CD4-positive, alpha-beta T cell treated with Interleukin-1 beta for 1 hour (primary cell): ENCODE measurements around the gene SCP2D1.
A peak's percentile ranks its signal among the peaks of the same experiment; 100 is the strongest.
"Not testable (repeated sequence)": the region's sequence is repeated elsewhere in the genome, so short reads cannot be mapped to it uniquely, and the experiment has no call there.

Experiments used
- DNase-seq, 2 donors: peaks; one replicate each; pipeline ENCODE4 v3.0.0-alpha.2; 2020 to 2022

Gene SCP2D1

DNA sequence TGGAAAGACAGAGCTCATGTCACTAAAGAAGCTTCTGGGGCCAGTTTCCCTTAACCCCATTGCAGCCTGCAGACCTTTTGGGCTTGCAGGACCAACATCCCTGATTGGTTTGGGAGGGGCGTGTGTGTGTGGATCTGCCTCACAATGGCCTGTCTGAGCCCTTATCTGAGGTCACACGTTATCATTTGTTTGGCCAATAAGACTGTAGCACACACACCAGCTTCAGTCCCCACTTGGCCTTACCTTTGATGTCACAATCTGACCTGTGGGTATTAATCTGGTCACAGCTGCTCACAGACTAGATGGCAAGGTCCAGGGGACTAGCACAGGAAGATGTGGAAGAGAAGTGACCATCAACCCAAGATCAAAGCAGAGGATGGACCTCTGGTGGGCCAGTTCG lies at the start of gene SCP2D1:
Gene SCP2D1, plus strand, starts transcription at position 301 of the 400 bp plus-strand sequence. Its CDS starts 33 bp downstream, at position 334.
- DNase-seq, result no peak

DNA sequence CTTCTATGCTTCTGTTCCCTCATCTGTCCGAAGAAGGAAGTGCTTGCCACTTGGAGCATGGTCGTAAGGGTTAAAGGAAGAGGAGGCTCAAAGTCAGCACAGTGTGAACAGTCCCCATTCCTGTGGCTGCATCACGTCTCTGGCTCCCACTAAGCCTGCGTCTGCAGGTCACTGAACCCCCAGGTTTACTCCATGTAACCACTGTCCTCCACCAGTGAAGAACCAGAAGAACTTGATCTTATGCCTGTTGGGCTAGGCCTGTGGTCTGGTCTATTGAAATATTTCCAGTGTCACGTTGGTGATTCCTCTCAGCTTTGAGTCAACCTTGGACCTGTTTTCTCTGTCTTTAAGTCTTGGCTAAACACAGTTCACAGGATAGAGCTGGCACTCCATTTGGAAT lies 45.9 kb upstream of the SCP2D1 start:
- no peak for DNase-seq

DNA sequence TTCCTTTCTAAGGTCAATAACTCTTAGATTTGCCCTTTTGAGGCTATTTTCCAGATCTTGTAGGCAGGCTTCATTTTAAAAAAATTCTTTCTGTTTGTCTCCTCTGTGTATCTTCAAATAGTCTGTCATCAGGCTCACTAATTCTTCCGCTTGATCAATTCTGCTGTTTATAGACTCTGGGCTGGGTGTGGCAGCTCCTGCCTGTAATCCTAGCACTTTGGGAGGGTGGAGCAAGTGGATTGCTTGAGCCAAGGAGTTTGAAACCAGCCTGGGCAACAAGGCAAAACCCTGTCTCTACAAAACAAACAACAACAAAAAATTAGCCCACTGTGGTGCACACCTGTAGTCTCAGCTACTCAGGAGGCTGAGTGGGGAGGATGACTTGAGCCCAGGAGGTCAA lies 40.0 kb upstream of the SCP2D1 start:
- DNase-seq, result no peak

DNA sequence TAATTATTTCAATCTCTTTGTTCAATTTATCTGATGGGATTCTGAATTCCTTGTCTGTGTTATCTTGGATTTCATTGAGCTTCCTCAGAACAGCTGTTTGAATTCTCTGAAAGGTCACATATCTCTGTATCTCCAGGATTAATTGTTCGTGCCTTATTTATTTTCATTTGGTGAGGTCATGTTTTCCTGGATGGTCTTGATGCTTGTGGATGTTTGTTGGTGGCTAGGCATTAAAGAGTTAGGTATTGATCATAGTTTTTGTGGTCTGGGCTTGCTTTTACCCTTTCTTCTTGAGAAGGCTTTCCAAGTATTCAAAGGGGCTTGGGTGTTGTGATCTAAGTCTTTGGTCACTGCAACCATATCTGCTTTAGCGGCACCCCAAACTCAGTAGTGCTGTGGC lies 39.4 kb upstream of the SCP2D1 start:
- DNase-seq, result no peak

DNA sequence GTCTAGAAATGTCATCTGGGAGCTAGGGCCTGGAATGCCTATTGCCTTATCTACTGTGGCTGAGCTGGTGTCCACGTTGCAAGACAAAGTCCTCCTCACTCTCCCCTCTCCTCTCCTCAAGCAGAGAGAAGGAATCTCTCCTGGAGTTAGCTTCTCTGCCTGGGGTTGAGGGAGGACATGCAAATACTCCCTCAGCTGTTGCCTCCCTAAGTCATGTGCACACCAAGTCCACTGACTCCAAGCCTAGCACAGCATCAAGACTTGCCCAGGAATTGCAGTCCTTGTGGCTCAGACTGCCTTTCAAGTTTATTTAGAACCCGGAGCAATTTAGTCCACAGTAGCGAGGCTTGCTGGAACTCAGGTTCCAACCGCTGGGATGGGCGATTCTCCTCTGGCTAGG lies 38.0 kb upstream of the SCP2D1 start:
- DNase-seq, result no peak

DNA sequence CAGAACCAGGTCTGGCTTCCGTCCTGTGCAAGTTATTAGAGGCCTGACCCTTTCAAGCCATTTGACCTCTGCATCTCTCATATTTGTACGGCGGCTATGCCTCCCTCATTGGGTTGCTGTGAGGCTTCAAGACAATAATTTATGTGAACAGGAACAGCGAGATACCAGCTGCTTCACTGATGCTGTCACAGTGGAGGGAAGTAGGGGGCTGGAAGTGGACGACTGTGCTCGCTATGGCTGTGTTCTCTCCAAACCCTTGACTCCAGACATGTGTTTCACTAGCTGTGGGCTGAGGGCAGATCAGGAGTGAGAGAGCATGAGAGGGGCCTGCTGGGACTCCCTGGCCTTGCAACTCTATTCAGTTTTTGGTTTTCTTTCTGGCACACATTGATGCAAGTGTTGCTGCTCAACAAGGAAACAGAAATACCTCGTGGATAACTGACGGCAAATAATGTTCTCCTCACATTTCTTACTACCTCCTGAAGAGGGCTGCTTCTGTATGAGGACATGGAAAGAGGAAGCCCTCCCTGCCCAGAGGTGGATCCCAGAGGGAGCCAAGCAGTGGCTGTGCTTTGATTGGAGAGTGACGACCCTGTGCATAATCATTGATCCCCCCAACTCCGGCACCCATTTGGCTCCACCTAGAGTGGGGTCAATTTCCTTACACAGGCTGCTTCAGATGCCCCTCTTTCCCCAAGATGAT lies 34.7 kb upstream of the SCP2D1 start:
- no peak for DNase-seq

DNA sequence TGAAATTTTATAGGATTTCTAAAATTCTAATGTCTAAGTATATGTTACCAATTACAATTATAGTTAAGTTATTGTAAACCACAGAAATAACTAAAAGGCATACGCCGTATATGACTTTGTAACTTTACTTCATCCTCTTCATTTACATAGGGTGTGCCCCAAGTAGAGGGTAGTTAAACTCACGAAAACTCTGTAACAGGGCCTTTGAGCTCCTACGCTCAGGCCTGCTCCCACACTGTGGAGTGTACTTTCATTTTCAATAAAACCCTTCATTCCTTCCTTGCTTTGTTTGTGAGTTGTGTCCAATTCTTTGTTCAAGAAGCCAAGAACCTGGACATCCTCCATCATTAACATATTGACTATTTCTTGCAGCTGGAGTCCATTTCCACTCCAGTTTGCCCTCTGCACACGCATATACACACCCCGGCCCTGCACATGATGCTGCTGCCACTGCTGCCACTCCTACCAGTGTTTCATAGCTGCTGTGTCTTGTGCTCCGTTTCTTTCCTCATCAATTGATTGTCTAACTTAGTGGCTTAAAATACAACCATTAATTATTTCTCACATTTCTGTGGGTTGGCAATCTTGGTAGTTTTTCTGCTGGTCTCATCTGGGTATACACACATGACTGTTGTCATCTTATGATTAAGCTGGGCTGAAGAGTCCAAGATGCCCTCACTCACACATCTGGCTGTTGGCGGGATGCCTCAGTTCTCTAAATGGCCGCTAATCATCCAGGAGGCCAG lies 33.0 kb upstream of the SCP2D1 start:
- DNase-seq, result no peak

DNA sequence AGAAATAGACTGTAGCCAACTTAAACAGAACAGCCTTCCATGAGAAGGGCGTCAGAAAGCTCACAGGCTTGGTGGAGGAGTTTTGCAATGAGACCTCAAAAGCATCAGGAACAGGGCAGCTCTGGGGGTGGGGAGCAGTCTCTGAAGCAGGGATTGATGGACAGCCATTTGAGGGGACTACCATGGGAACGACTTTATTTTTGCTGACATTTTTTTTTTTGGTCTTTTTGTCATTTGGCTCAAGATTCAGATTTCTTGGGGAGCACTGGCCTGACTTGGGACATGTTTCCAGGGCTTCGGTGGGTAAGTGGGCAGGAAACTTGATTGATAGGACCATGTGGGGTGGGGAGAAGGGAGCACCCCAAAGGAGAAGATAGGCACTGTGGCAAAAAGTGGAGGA lies 32.1 kb upstream of the SCP2D1 start:
- DNase-seq, result no peak

DNA sequence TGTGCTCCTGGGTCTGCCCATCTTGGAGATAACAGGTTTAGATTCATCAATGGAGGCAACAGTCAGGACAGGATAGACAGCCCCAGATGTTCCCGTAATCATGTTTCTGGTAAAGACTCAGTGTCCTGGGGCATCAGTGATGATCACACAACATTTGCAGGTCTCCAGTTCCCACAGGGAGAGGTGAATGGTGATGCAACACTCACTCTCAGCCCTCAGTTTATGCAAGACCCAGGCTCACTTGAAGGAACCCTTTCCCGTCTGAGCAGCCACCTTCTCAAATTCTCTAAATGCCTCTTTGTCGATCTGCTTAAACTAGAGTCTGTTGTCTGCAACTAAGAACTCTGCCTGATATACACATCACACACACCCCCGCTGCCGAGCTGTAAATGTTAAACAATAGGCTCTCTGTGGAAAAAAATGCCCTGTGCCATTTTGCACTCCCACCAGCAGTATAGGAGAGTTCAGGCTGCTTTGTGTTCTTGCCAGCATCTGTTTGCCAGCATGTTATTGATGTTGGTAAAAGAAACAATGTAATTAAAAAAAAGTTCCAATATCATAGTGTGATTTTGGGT lies 30.1 kb upstream of the SCP2D1 start:
- no peak for DNase-seq

DNA sequence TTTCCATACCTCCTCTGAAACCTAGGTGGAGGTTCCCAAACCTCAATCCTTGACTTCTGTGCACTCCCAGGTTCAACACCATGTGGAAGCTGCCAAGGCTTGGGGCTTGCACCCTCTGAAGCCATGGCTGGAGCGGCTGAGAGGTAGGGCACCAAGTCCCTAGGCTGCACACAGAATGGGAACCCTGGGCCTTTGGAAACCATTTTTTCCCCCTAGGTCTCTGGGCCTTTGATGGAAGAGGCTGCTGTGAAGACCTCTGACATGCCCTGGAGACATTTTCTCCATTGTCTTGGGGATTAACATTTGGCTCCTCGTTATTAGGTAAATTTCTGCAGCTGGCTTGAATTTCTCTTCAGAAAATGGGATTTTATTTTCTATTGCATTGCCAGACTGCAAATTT lies 26.5 kb upstream of the SCP2D1 start:
- DNase-seq, result not testable (repeated sequence)

DNA sequence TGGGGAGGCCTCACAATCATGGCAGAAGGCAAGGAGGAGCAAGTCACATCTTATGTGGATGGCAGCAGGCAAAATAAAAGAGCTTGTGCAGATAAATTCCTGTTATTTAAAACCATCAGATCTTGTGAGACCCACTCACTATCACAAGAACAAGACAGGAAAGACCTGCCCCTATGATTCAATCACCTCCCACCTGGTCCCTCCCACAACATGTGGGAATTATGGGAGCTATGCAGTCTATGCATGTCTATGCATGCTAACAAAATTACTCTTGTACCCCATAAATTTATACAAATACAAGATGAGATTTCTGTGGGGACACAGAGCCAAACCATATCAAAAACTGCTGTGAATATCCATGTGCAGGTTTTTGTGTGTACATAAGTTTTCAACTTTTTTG lies 25.6 kb upstream of the SCP2D1 start:
- no peak for DNase-seq

DNA sequence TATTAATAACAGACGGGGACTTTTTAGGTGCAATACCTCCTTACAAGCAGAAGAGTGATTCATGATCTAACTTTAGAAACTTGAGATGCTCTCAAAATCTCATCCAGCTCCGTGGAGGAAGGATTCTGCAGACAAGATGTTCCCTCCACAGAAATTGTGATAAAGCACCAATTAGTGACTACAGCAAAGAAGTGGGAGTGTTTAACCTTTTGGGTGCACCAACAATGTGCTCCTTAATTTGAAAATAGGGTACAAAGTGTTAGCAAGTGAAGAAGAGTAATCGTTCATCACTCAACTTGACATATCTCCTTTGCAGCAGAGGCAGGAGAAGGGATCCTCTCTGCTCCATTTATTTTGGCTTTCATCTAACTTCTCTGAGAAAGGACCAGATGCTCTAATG lies 22.8 kb upstream of the SCP2D1 start:
- no peak for DNase-seq

DNA sequence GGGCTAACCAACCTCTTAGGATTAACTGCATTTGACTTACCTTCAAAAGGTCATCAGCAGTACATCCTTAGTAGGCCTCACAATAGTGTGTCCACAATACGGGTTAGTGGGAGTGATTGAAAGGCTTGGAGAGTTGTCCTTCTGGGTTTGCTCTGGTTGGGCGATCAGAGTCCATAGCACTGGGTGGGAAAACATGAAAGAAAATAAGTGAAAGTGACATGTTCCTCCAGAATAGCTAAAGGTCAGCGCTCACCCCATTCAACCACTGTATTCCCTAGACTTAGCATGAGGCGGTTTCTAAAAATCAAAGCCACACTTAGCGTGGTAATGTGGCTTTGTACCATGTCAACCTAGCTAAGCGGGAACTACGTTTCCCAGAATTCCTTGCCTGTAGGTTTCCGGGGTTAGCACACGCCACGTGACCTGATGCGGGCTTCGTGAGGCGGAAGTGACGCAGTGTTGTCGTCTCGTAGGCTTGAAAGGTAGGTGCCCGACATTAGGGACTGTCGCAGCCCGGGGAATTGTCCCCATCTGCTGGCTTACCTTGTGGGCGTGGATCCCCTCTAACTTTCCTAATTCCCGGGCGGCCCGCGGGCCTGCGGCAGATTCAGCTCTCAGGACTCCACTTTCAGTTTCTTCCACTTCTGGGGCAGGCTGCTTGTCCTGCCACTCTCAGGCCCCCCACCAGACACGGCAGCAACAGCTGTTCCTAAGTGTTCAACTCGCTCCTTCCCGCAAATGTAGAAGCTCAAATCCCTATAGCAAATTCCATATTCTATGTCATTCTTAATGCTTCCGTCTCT lies 19.8 kb upstream of the SCP2D1 start:
- DNase-seq, result peak; percentile 91 to 93

DNA sequence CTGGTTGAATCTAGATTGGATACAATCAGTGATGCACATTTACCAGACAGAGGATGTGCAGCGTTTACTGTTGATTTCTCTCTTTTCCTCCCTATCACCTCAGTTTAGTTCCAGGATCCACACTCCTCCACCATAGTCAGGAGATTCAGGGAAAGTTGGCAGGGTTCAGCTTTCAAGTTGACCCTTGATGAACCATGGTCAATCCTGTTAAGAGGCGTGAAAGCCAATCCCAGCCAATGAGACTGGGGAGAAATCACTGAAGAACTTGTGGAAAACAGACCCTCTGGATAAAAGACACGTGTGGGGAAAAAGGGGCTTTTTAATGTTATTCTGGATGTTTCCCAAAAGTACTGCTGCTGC lies 19.2 kb upstream of the SCP2D1 start:
- DNase-seq, result no peak

DNA sequence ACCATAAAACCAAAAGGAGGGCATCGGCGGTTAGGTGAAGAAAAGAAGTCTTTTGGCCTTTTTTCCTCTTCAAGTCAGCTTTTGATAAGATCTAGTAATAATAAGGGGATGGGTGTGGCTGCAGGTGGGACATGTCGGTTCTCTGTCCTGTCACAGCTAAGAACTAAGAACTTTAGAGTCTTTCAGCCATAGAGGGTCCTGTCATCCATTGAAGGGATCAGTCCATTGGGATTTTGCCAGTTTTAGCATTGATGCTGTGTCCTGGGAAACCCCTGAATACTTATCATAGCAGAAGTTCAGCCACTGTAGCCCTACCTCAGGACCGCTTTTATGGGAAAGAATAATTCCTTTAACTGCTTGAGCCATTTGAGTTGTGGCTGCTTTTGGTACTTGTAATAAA lies 18.2 kb upstream of the SCP2D1 start:
- no peak for DNase-seq

DNA sequence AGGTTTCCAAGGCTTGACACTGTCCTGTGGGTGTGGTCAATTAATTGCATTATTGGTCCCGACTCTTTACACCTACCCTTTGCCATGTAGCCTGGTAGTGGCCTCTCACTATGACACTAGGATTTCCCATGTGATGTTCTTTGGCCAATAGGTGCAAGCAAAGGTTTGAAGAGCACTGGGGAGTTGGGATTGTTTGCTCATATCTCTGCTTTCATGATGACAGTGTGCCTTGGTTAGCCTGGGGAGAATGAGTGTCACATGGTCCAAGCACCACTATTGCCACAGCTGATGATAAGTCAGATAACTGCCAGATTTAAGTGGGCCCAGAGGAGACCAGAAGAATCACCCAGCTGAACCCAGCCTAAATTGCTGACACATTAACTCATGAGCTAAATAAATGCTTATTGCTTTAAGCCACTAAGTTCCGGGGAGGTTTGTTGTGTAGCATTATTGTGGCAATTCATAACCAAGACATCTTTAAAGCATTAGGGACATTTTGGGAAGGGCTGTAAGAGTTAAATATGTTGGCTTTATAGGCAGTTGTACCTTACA lies 17.2 kb upstream of the SCP2D1 start:
- DNase-seq, result no peak

DNA sequence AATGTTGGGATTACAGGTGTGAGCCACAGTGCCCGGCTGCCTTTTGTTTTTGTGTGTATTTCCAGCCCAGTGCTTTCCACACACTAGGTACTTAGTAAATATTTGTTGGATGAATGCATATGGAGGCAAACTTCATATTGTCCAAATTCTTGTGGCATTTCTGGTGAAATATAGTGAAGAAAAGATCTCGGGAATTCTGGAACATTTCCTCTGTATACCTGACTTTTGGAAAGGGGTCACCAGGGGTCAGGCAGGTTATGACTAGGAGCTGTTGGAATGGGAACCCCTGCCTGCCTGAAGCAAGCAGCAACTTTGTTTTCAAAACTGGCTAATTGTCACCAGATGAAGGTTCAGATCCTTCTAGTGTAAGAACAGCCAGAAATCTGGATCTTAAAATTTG lies 12.1 kb upstream of the SCP2D1 start:
- DNase-seq, result no peak

DNA sequence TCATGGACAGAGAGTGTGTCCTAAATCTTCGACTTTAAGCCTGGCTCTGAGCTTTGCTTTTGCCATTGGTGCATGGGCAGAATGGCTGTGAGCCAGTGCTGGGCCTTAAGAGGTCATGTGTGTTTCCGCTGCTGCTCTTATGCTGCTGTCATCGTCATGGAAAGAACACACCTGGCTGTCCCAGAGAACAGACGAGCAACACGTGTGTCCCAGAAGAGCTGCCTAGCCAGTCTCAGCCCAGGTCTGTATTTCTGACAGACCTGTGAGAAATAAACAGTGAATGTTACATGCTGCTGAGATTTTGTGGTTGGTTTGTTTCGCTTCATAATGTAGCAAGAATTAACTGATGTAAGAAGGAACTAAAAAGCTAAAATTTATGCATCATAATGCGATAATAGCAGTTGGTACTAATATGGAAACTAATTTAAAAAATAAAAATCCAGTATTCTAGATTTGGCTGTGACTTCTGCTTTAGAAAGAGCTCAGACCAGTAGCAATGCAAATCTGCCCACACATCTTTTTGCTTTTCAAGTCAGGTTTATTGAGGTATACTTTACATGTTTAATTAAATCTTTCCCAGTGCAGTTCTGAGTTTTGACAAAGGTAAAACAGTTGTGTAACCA lies 11.5 kb upstream of the SCP2D1 start:
- no peak for DNase-seq

DNA sequence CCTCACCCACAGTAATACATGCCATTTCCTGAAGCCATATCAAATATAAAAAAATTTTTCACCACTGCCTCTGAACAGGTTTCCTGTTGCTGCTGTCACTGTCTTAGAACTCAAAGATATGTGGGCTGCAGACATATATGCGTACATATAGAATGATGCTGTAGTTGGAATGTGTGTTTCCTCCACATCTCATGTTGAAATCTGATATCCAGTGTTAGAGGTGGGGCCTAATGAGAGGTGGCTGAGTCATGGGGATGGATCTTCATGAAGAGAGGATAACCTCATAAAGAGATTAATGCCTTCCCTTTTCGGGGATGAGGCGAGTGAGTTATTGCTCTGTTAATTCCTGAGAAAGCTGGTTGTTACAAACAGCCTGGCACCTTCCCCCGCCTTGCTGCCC lies 7.7 kb upstream of the SCP2D1 start:
- no peak for DNase-seq

DNA sequence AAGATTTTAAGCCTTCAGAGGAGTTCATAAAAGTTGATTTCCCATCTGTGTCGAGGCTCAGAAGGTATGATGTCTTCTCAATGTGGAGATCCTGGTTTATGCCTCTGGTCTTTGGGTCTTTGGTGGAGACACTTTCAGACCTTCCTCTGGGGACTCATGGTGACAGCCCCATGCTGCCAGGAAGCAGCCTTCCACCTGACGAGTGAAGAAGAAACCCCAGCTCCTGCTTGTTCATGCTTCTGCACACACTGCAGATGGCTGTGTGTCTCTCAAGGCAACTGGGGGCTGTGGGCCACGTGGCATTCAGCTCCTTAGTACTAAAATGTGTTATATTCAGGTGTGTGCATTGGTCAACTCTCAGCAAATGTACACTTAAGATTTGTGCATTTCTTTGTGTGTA lies 4.9 kb upstream of the SCP2D1 start:
- no peak for DNase-seq

DNA sequence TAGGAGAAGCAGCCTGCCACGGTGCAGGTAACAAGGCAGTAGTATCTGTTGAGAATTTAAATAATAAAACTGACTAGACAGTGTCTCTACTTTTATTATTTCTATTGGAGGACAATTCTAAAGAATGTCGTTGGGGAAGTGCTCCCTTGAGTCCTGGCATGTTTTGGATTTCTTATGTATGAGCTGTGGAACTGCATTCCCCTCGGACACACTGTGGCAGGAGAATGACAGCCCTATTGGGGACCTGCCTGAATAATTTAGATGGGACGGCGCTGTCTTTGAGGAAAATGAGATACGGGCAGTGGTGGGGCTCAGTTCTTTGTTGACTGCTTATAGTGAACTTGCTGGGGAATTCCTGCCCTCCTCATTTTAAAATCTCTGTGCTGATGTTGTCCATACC lies 2.4 kb upstream of the SCP2D1 start:
- no peak for DNase-seq

DNA sequence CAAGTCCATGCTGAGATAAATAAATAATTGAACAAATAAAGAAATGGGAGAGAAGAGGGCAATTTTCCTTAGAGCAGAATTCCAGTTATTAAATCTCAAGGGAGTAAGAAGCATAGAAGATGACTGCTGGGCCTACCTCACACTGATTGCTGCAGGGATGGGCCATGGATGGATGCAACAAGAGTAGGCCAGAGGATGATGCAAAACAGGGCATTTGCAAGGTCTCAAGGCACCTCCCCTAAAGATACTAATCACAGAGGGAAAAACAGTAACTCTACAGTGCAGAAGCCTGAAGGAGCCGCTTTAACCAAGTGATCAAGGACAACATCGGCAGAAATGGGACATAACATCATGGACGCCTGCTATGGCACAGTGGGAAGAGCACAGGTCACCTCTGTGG lies 1.7 kb upstream of the SCP2D1 start:
- no peak for DNase-seq
